ENCODE measurements around the gene DNAH10. TPM values are rescaled to one million over a fixed set of nuclear protein-coding genes. Genes with fewer than 3 reads are reported as not detected.

DNAH10 gene
- total RNA-seq, 4 donors from 2014 or later = 0.14 to 0.20 TPM; not detected in 2

DNA sequence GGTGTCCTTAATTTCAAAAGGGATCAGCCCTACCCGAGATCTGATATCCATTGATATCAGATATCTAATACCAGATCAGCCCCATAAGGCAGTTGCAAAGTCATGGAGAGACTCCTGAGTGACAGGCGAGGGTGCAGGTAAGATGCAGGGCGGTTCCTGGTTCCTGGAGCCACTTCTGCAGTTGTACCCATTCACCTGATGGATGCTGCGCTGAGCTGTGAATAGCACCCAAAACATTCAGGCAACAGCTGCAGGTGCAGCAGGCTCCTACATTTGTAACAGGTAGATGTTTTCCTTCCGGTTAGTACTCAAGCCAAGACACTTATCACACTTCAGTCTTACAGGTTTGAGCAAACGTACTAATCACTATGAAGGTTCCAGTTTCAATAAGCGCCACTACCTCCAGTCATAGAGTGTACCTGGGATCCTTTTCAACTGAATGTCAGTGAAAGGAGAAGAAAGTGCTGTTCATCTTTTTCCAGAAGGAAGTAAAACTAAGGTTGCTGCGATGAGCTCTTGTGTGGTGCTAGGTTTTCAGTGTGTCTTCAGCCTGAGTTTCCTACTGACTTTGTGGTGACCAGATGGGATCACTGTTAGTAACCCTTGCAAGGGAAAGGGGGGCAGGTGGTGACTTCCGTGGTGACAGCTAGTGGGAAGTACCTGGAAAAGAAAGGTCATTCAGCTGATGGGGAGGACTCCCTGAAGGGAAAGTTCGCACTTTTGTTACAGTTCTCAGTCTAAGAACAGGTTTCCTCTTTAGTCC, 48.1 kb upstream of the DNAH10 start:
- intact Hi-C loops (cut with DNase I; ENCODE audit: low total_unique reads) = no loop called here
- Histone ChIP-seq H3K4me1 (peaks cover 7 to 27% (median 21%) of the 10 kb centered on the region in 4 donors), H3K9me3 (no peaks in the 10 kb centered on the region), H3K27ac (peak overlapping the region; percentile 79 to 90 (median 85)), H3K27me3 (no peaks in the 10 kb centered on the region), H3K36me3 (peaks cover 0 to 8% (median 0%) of the 10 kb centered on the region in 4 donors), H3K4me3 (peak overlapping the region in 3 of 4 donors; percentile 7 to 87 (median 80))
- peak; percentile 29 for DNase-seq
- in situ Hi-C loops (cut with MboI; ENCODE audit: low pct_ligation_motif_present in 1 of 4, low pct_unique_long_range_greater_than_20kb in 1 of 4, low sequenced_read_pairs in 3 of 4) = no loop called here
- TF ChIP-seq CTCF (IDR thresholded peaks at IDR 0.05) = no peak
- no peak for TF ChIP-seq POLR2A (IDR thresholded peaks at IDR 0.05)
- no peak for TF ChIP-seq EP300 (IDR thresholded peaks at IDR 0.05; ENCODE audit: low read depth)
- no peak for TF ChIP-seq POLR2AphosphoS5 (IDR thresholded peaks at IDR 0.05)
- WGBS, 2 donors (ENCODE audit: low coverage in 1 of 2) = 0 to 50% methylated on average over 1 to 10 of the region's 10 CpGs

GRCh38 chr12:123715195-123715594, 46.9 kb upstream of the DNAH10 start:
- Histone ChIP-seq H3K27me3 (no peaks in the 10 kb centered on the region), H3K27ac (no peak overlapping the region), H3K4me3 (no peak overlapping the region), H3K9me3 (no peaks in the 10 kb centered on the region), H3K4me1 (peaks cover 7 to 27% (median 21%) of the 10 kb centered on the region in 4 donors), H3K36me3 (peaks cover 0 to 19% (median 0%) of the 10 kb centered on the region in 4 donors)
- in situ Hi-C loops (cut with MboI; ENCODE audit: low pct_ligation_motif_present in 1 of 4, low pct_unique_long_range_greater_than_20kb in 1 of 4, low sequenced_read_pairs in 3 of 4) (no loop called here), intact Hi-C loops (cut with DNase I; ENCODE audit: low total_unique reads) (no loop called here)
- TF ChIP-seq EP300 (IDR thresholded peaks at IDR 0.05; ENCODE audit: low read depth) (no peak), CTCF (IDR thresholded peaks at IDR 0.05) (no peak), POLR2AphosphoS5 (IDR thresholded peaks at IDR 0.05) (no peak), POLR2A (IDR thresholded peaks at IDR 0.05) (no peak)
- no peak for DNase-seq
- WGBS, 2 donors (ENCODE audit: low coverage in 1 of 2) = 42 to 65% methylated on average over 2 of the region's 2 CpGs

DNA sequence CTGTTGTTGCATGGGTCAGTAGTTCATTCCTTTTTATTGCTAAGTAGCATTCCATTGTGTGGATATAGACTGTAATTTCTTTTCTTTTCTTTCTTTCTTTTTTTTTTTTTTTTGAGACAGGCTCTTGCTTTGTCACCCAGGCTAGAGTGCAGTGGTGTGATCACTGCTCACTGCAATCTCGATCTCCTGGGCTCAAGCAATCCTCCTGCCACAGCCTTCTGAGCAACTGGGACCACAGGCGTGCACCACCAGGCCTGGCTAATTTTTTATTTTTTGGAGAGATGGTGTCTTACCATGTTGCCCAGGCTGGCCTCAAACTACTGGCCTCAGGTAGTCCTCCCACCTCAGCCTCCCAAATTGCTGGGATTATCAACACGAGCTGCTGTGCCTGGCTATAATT, 44.8 kb upstream of the DNAH10 start:
- in situ Hi-C loops (cut with MboI; ENCODE audit: low pct_ligation_motif_present in 1 of 4, low pct_unique_long_range_greater_than_20kb in 1 of 4, low sequenced_read_pairs in 3 of 4) (no loop called here), intact Hi-C loops (cut with DNase I; ENCODE audit: low total_unique reads) (no loop called here)
- TF ChIP-seq EP300 (IDR thresholded peaks at IDR 0.05; ENCODE audit: low read depth) (no peak), CTCF (IDR thresholded peaks at IDR 0.05) (no peak), POLR2AphosphoS5 (IDR thresholded peaks at IDR 0.05) (no peak), POLR2A (IDR thresholded peaks at IDR 0.05) (no peak)
- no peak for DNase-seq
- no peaks in the 10 kb centered on the region for H3K27me3 ChIP-seq
- WGBS, 2 donors (ENCODE audit: low coverage in 1 of 2) = 95 to 96% methylated on average over 3 of the region's 3 CpGs
- H3K4me1 ChIP-seq = peaks cover 4 to 28% (median 16%) of the 10 kb centered on the region in 4 donors
- H3K27ac ChIP-seq = no peak overlapping the region
- H3K36me3 ChIP-seq = peaks cover 0 to 25% (median 3%) of the 10 kb centered on the region in 4 donors
- H3K9me3 ChIP-seq = no peaks in the 10 kb centered on the region
- H3K4me3 ChIP-seq = no peak overlapping the region

GRCh38 chr12:123720141-123720814, 41.8 kb upstream of the DNAH10 start:
- WGBS, 2 donors (ENCODE audit: low coverage in 1 of 2) = 80 to 89% methylated on average over 5 of the region's 5 CpGs
- Histone ChIP-seq H3K4me1 (peaks cover 0 to 5% (median 0%) of the 10 kb centered on the region in 4 donors), H3K9me3 (no peaks in the 10 kb centered on the region), H3K36me3 (peaks cover 0 to 38% (median 12%) of the 10 kb centered on the region in 4 donors), H3K27ac (no peak overlapping the region), H3K27me3 (no peaks in the 10 kb centered on the region), H3K4me3 (no peak overlapping the region)
- TF ChIP-seq EP300 (IDR thresholded peaks at IDR 0.05; ENCODE audit: low read depth) (no peak), POLR2A (IDR thresholded peaks at IDR 0.05) (no peak), POLR2AphosphoS5 (IDR thresholded peaks at IDR 0.05) (no peak), CTCF (IDR thresholded peaks at IDR 0.05) (no peak)
- intact Hi-C loops (cut with DNase I; ENCODE audit: low total_unique reads) (no loop called here), in situ Hi-C loops (cut with MboI; ENCODE audit: low pct_ligation_motif_present in 1 of 4, low pct_unique_long_range_greater_than_20kb in 1 of 4, low sequenced_read_pairs in 3 of 4) (no loop called here)
- DNase-seq = no peak
